ENCODE measurements around the gene ESR2. TPM values are rescaled to one million over a fixed set of nuclear protein-coding genes. Genes with fewer than 3 reads are reported as not detected.

Gene ESR2
- total RNA-seq, 1 donor from 2014 or later, result 0.25 TPM

DNA sequence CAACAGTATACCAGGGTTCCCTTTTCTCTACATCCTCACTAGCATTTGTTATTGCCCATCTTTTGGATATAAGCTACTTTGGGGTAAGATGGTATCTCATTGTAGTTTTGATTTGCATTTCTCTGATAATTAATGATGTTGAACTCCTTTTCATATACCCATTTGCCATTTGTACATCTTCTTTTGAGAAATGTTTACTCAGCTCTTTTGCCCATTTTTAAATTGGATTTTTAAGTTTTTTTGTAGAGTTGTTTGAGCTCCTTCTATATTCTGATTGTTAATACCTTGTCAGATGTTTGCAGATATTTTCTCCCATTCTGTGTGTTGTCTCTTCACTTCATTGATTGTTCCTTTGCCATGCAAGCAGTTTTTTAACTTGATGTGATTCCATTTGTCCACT, 22.2 kb downstream of the ESR2 start:
- intact Hi-C loops (cut with micrococcal nuclease), result no loop called here

DNA sequence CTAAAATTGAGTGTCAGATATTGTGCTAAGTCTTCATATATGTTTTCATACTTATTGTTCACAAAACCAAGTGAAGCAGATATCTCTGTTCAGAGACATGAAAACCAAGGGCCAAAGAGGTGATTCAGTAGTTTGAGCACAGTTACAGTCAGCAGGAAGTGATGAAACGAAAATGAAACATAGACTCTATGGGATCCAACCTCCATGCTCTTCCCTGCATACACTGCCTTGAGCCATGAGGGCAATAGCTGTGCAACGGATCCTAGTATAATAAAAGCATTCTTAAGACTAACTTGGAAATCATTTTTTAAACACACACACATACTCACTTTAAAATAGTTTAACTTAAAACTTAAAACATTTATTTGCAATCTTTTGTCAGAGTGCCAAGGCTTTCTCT, 27.9 kb downstream of the ESR2 start:
- intact Hi-C loops (cut with micrococcal nuclease), result no loop called here

GRCh38 chr14:64265222-64265621, 28.9 kb downstream of the ESR2 start:
- intact Hi-C loops (cut with micrococcal nuclease), result no loop called here

DNA sequence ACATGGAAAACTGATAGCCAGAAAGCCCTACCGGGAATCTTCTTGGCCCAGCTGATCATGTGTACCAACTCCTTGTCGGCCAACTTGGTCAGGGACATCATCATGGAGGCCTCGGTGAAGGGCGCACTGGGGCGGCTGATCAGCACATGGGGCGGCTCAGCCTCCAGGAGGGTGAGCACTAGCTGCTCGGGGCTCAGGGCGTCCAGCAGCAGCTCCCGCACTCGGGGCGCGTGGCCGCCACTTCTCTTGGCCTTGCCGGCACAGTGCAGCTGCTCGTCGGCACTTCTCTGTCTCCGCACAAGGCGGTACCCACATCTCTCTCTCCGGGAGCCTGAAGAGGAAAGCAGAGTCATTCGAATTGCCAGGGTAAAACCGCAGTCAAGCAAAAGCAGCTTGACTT, 33.8 kb downstream of the ESR2 start:
- intact Hi-C loops (cut with micrococcal nuclease), result no loop called here

DNA sequence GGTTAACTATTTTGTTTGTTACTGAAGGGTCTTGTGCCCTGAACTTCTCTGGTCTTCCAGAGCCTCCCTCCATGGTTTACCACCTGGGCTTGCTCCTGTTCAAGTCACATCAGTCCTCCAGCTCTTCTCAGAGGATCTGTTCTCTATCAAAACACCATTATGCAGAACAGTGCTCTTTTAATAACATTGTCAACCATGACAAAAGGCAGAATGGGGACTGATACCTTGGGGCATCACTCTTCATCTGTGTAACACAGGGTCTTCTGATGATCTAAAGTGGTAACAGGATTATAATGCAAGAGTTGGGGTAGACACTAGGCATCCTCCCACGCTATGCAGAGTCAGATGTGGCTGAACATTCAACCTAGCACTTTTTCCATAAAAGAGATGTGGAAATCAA, 38.4 kb downstream of the ESR2 start:
- intact Hi-C loops (cut with micrococcal nuclease), result no loop called here

GRCh38 chr14:64253672-64254071, 40.5 kb downstream of the ESR2 start:
- intact Hi-C loops (cut with micrococcal nuclease), result no loop called here

DNA sequence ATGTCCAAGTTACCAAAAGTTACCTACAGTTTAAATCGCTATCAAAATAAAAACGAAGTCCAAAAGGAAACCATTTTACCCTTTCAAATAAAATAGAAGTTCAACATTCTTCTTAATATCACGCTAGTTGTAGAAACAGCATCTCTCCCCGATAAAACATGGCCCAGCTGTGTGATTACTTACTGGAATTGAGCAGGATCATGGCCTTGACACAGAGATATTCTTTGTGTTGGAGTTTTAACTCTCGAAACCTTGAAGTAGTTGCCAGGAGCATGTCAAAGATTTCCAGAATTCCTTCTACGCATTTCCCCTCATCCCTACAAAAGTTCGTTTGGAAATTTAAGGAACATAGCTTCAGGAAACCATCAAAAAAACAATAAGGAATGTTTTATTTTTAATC, 44.8 kb downstream of the ESR2 start:
- intact Hi-C loops (cut with micrococcal nuclease), result no loop called here

GRCh38 chr14:64248689-64249088, 45.5 kb downstream of the ESR2 start:
- intact Hi-C loops (cut with micrococcal nuclease), result no loop called here

DNA sequence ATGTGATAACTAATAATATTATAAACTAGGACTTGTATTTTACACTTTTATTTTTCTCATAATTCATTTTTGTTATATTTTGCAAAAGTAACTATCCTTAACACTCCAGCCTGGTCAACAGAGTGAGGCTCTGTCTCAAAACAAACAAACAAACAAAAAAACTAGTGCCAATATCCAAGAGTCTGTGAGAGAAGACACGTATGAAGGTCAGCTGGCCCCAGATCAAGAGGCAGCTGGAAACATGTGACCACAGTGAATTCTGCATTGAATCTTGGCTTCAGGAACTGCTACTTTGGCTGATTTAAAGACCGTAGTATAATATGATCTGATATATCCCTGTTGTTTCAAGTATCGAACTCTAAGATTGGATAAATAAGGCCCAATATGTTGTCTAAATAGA, 47.0 kb downstream of the ESR2 start:
- intact Hi-C loops (cut with micrococcal nuclease), result no loop called here

- intact Hi-C loops (cut with micrococcal nuclease), result no loop called here
Observed at GRCh38 chr14:64246688-64247087, 47.5 kb downstream of the ESR2 start.

- intact Hi-C loops (cut with micrococcal nuclease), result no loop called here
Observed at GRCh38 chr14:64245491-64245890, 48.7 kb downstream of the ESR2 start.

DNA sequence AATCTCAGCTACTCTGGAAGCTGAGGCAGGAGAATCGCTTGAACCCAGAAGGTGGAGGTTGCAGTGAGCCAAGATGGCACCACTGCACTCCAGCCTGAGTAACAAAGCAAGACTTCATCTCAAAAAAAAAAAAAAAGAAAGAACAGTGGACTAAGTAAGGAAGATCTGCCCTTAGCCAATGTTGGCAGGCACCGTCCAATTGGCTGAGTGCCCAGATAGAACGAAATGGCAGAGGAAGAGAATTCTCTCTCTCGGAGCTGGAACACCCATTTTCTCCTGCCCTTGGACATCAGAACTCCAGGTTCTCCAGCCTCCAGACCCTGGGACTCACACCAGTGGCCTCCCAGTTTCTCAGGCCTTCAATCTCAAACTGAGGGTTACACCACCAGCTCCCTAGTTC, 49.9 kb downstream of the ESR2 start:
- intact Hi-C loops (cut with micrococcal nuclease), result no loop called here

DNA sequence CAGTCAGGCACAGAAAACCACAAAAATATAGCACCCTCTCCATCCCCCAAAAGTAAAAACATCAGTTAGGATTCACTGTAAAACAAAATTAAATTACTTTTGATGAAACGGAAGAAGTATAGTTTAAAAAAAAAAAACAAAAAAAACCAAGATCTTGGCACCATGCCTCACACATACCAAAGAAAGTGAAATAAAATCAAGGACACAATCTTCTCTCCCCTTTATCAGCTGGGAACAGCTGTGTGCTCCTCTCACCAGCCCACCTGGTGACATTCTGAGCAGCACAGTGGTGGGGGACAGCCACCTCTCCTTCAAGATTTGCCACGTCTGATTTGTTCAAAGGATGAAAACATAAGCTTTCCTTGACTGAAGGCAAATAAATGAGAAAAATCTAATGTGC, 55.5 kb downstream of the ESR2 start:
- intact Hi-C loops (cut with micrococcal nuclease), result no loop called here

- intact Hi-C loops (cut with micrococcal nuclease), result no loop called here
Observed at GRCh38 chr14:64238049-64238448, 56.1 kb downstream of the ESR2 start.

GRCh38 chr14:64235652-64236640, 58.2 kb downstream of the ESR2 start:
- intact Hi-C loops (cut with micrococcal nuclease), result no loop called here

DNA sequence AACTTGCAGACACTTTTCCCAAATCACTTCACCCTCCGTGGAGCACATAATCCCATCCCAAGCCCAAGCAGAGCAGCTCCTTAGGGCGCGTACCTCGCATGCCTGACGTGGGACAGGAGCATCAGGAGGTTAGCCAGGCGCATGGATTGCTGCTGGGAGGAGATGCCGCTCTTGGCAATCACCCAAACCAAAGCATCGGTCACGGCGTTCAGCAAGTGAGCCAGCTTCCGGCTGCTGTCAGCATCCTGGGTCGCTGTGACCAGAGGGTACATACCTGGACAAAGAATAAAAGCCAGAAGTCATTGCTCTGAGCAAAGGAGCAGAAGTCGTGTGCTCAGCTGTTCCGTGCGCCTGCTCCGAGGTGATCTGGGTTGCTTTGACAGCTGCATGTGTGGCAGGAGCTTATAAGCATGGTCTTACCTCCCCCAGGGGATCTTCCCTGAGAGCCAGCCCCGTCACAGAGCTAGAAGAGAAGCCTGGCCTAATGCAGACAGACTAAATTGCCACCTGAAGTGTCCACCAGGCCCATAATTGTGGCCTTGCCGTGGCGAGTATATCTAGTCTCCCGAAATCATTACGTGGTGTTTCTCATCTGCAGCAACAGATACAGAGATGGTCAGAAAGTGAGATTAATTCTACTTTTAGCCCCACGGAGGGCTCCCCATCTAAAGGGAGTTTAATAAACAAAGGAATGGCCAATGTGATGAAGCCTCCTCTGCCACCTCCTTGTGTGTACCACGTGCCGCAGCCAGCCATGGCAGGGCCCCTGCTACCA, 59.1 kb downstream of the ESR2 start:
- intact Hi-C loops (cut with micrococcal nuclease), result no loop called here

GRCh38 chr14:64233531-64234190, 60.5 kb downstream of the ESR2 start:
- intact Hi-C loops (cut with micrococcal nuclease), result no loop called here

DNA sequence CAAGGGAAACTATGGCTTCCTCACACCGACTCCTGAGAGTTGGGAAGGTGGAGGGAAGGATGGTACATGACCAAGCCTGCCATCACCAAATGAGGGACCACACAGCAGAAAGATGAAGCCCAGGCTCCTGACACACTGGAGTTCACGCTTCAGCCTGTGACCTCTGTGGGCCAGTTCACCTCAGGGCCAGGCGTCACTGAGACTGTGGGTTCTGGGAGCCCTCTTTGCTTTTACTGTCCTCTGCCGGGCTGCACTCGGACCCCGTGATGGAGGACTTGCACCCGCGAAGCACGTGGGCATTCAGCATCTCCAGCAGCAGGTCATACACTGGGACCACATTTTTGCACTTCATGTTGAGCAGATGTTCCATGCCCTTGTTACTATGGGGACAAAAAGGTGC, 61.2 kb downstream of the ESR2 start:
- intact Hi-C loops (cut with micrococcal nuclease), result no loop called here

- intact Hi-C loops (cut with micrococcal nuclease), result no loop called here
Observed at GRCh38 chr14:64232095-64232838, 61.9 kb downstream of the ESR2 start.

DNA sequence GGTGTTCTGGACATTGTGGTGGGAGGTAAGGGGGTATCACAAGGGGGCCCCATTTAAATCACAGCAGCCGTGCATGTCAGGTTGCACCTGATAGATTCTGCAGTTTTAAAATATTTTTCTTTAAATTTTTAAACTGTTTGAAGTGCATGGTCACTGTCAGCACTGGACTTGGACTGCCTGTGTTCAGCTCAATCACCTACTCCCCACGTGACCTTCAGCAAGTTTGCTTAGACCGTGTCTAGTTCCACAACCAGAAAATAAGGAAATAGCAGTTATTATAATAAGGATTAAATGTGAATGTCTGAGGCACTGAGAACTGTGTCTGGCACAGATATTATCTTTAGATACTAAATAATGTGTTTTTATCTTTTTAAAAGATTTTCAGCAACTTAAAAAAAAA, 64.7 kb downstream of the ESR2 start:
- intact Hi-C loops (cut with micrococcal nuclease), result no loop called here

- intact Hi-C loops (cut with micrococcal nuclease), result no loop called here
Observed at GRCh38 chr14:64227856-64228255, 66.3 kb downstream of the ESR2 start.
